Measurements from ENCODE around the gene MTG1.
"Not testable (repeated sequence)": the region's sequence is repeated elsewhere in the genome, so short reads cannot be mapped to it uniquely, and the experiment has no call there.

The MTG1 gene

GRCh38 chr10:133400624-133401424, 6.9 kb downstream of the MTG1 start:
- DNase-seq (ENCODE audit: low read depth), result no peak

GRCh38 chr10:133401500-133401899, 7.5 kb downstream of the MTG1 start:
- DNase-seq (ENCODE audit: low read depth), result no peak

GRCh38 chr10:133401981-133402725, 8.2 kb downstream of the MTG1 start:
- DNase-seq (ENCODE audit: low read depth), result no peak

- no peak for DNase-seq (ENCODE audit: low read depth)
These were observed 9.4 kb downstream of the MTG1 start for GRCh38 chr10:133403359-133403758.

- no peak for DNase-seq (ENCODE audit: low read depth)
These were observed 9.8 kb downstream of the MTG1 start for GRCh38 chr10:133403784-133404183.

GRCh38 chr10:133405272-133405671, 11.3 kb downstream of the MTG1 start:
- DNase-seq (ENCODE audit: low read depth), result peak; percentile 28

- peak; percentile 49 for DNase-seq (ENCODE audit: low read depth)
These were observed 12.0 kb downstream of the MTG1 start for GRCh38 chr10:133405844-133406527.

GRCh38 chr10:133411523-133412380, 17.8 kb downstream of the MTG1 start:
- DNase-seq (ENCODE audit: low read depth), result no peak

GRCh38 chr10:133412381-133412711, 18.4 kb downstream of the MTG1 start:
- DNase-seq (ENCODE audit: low read depth), result no peak

GRCh38 chr10:133414401-133414800, 20.4 kb downstream of the MTG1 start:
- not testable (repeated sequence) for DNase-seq (ENCODE audit: low read depth)

- no peak for DNase-seq (ENCODE audit: low read depth)
These were observed 21.8 kb downstream of the MTG1 start for GRCh38 chr10:133415752-133416151.

- DNase-seq (ENCODE audit: low read depth), result no peak
These were observed 24.5 kb downstream of the MTG1 start for GRCh38 chr10:133418289-133418993.

- DNase-seq (ENCODE audit: low read depth), result no peak
These were observed 25.4 kb downstream of the MTG1 start for GRCh38 chr10:133419211-133419950.

- no peak for DNase-seq (ENCODE audit: low read depth)
These were observed 26.1 kb downstream of the MTG1 start for GRCh38 chr10:133420028-133420427.

- DNase-seq (ENCODE audit: low read depth), result no peak
These were observed 26.6 kb downstream of the MTG1 start for GRCh38 chr10:133420579-133420978.

GRCh38 chr10:133421336-133422222, 27.6 kb downstream of the MTG1 start:
- no peak for DNase-seq (ENCODE audit: low read depth)

GRCh38 chr10:133422223-133422806, 28.4 kb downstream of the MTG1 start:
- DNase-seq (ENCODE audit: low read depth), result no peak

- DNase-seq (ENCODE audit: low read depth), result no peak
These were observed 29.1 kb downstream of the MTG1 start for GRCh38 chr10:133422807-133423771.

Measured in iris pigment epithelial cell (primary cell).